Chondrocyte (in vitro differentiated cells): Measurements from ENCODE around the gene RRAS2. TPM values are rescaled to one million over a fixed set of nuclear protein-coding genes. Genes with fewer than 3 reads are reported as not detected.

Experiments
- DNase-seq: peaks from one replicate; pipeline ENCODE4 v3.0.0; 2021; ENCODE audit warnings: mixed read lengths, low spot score
- H3K27ac Mint-ChIP-seq: one replicate; pipeline ENCODE4 v1.8.0; 2021; ENCODE audit warnings: mild to moderate bottlenecking, moderate library complexity, mixed read lengths; ENCODE audit not compliant: unreplicated experiment
- H3K27me3 Mint-ChIP-seq: 2 replicates; pipeline ENCODE4 v1.8.0; 2021; ENCODE audit warnings: low read depth, mixed read lengths
- H3K36me3 Mint-ChIP-seq: 2 replicates; pipeline ENCODE4 v1.8.0; 2021; ENCODE audit warnings: low read depth, mixed read lengths
- H3K4me1 Mint-ChIP-seq: 2 replicates; pipeline ENCODE4 v1.8.0; 2021; ENCODE audit warnings: low read depth, mild to moderate bottlenecking, mixed read lengths
- H3K4me3 Mint-ChIP-seq: one replicate; pipeline ENCODE4 v1.8.0; 2021; ENCODE audit warnings: mild to moderate bottlenecking, moderate library complexity, mixed read lengths; ENCODE audit not compliant: unreplicated experiment
- H3K9me3 Mint-ChIP-seq: 2 replicates; pipeline ENCODE4 v1.8.0; 2021; ENCODE audit warnings: low read depth, mixed read lengths
- CTCF ChIP-seq: fragments of 200-600 bp; sonication (generic); IDR thresholded peaks from 2 replicates; pipeline ENCODE4 v1.5.0; 2021; ENCODE audit warnings: antibody characterized with exemption, mild to moderate bottlenecking, moderate library complexity
- total RNA-seq: library from RNA; stranded (reverse); gene quantifications from 3 replicates; pipeline ENCODE4 v1.2.1, GENCODE V29; 2021

The RRAS2 gene
- total RNA-seq, 1 donor from 2014 or later = 74.1 TPM

DNA sequence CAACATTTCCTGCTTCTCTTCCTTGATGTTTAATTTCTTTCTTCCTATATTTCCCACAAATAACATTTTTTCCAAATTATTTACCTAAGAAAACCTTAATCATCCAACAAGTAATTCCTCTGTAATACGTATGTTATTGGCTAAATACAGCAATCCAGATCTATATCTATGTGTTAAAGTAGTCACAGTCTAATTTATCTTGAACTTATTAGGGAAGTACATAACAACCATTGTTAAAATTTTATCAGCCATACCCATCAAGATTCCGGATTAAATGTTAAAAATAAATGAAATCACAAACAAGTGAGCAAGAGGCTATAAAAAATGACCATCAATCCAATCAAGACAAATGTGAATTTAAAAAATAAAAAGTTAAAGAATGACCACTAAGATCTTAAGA, 36.5 kb downstream of the RRAS2 start:
- Mint-ChIP-seq H3K4me3 (no peak overlapping the region), H3K9me3 (no peaks in the 10 kb centered on the region), H3K36me3 (no peaks in the 10 kb centered on the region), H3K4me1 (peaks cover 79% of the 10 kb centered on the region), H3K27ac (no peak overlapping the region), H3K27me3 (no peaks in the 10 kb centered on the region)
- DNase-seq = no peak
- TF ChIP-seq CTCF = no peak

DNA sequence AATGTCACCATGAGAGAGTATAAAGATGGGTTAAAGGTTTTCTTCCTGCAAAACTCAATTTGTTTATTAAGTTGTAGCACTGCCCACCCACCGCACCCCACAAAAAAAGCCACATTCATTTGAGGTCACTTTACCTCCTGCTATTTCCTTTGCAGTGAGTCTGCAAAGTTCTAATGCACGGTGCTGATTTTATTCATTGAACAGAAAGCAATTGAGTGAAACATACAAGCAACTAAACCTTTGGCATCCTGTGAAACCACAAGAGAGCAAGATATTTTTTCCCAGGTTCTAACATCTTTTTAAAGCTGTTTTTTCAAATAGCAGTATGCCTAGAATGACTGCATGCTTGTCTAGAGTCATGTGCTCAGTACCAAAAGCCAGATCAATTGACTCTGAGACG, 39.0 kb downstream of the RRAS2 start:
- peaks cover 69% of the 10 kb centered on the region for H3K4me1 Mint-ChIP-seq
- no peaks in the 10 kb centered on the region for H3K9me3 Mint-ChIP-seq
- H3K27ac Mint-ChIP-seq = peak overlapping the region; percentile 43
- no peak overlapping the region for H3K4me3 Mint-ChIP-seq
- no peak for TF ChIP-seq CTCF
- H3K27me3 Mint-ChIP-seq = no peaks in the 10 kb centered on the region
- no peak for DNase-seq
- H3K36me3 Mint-ChIP-seq = no peaks in the 10 kb centered on the region

DNA sequence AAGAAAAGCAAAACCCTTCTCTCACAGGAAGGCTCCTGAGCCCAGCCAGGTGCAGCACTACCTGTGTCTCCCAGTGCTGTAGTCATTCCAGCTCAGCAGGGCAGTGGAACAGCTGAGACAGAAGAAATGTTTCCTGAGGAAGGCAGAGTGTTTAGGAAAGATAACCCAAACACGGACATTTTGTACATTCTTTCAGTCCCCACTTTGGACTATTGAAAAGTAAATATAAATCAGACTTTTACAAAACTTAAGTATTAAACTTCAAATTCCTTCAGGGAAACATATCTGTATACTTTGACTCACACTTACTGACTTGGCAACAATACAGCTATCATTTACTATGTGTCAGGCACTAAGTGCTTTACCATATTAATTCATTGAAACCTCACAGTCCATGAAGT, 40.4 kb downstream of the RRAS2 start:
- no peak for TF ChIP-seq CTCF
- H3K9me3 Mint-ChIP-seq = no peaks in the 10 kb centered on the region
- H3K27me3 Mint-ChIP-seq = no peaks in the 10 kb centered on the region
- no peaks in the 10 kb centered on the region for H3K36me3 Mint-ChIP-seq
- H3K4me3 Mint-ChIP-seq = no peak overlapping the region
- peaks cover 70% of the 10 kb centered on the region for H3K4me1 Mint-ChIP-seq
- H3K27ac Mint-ChIP-seq = peak overlapping the region; percentile 77
- no peak for DNase-seq

- no peaks in the 10 kb centered on the region for H3K36me3 Mint-ChIP-seq
- H3K27ac Mint-ChIP-seq = peak overlapping the region; percentile 81
- H3K4me1 Mint-ChIP-seq = peaks cover 70% of the 10 kb centered on the region
- no peaks in the 10 kb centered on the region for H3K27me3 Mint-ChIP-seq
- no peak for TF ChIP-seq CTCF
- H3K4me3 Mint-ChIP-seq = no peak overlapping the region
- no peak for DNase-seq
- H3K9me3 Mint-ChIP-seq = no peaks in the 10 kb centered on the region
Observed at GRCh38 chr11:14317659-14318325, 41.2 kb downstream of the RRAS2 start.

DNA sequence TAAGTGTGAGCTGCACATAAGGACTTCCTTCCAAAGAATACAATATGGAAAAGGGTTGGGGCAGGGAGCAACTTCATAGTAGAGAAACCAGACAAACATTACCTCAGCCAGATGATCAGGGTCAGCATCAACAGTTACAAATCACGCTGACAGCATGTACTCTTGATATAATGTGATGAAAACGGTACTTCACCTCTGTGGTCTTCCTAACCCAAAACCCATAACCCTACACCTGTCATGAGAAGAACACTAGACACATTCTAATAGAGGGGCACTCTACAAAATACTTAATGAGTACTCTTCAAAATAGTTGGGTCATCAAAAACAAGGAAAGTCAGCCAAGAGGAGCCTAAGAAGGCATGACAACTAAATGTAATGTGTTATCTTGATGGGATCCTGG, 43.9 kb downstream of the RRAS2 start:
- Mint-ChIP-seq H3K4me1 (peaks cover 65% of the 10 kb centered on the region), H3K27me3 (no peaks in the 10 kb centered on the region), H3K27ac (peak overlapping the region; percentile 33), H3K36me3 (no peaks in the 10 kb centered on the region), H3K9me3 (no peaks in the 10 kb centered on the region), H3K4me3 (no peak overlapping the region)
- no peak for DNase-seq
- no peak for TF ChIP-seq CTCF
